Measurements from ENCODE around the gene FHIP1A. TPM values are rescaled to one million over a fixed set of nuclear protein-coding genes. Genes with fewer than 3 reads are reported as not detected.
A peak's percentile ranks its signal among the peaks of the same experiment; 100 is the strongest.

FHIP1A gene
- total and polyA plus RNA-seq, 7 donors, result 0.51 to 46.7 (median 37.7) TPM

- no peak for DNase-seq
- H3K4me1 ChIP-seq, result peaks cover 43% of the 10 kb centered on the region
- TF ChIP-seq, protein P1, sequence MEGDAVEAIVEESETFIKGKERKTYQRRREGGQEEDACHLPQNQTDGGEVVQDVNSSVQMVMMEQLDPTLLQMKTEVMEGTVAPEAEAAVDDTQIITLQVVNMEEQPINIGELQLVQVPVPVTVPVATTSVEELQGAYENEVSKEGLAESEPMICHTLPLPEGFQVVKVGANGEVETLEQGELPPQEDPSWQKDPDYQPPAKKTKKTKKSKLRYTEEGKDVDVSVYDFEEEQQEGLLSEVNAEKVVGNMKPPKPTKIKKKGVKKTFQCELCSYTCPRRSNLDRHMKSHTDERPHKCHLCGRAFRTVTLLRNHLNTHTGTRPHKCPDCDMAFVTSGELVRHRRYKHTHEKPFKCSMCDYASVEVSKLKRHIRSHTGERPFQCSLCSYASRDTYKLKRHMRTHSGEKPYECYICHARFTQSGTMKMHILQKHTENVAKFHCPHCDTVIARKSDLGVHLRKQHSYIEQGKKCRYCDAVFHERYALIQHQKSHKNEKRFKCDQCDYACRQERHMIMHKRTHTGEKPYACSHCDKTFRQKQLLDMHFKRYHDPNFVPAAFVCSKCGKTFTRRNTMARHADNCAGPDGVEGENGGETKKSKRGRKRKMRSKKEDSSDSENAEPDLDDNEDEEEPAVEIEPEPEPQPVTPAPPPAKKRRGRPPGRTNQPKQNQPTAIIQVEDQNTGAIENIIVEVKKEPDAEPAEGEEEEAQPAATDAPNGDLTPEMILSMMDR (IDR thresholded peaks at IDR 0.05), result peak; percentile 18
- intact Hi-C loops (cut with DNase I), result loop anchor here in 1 of 2 donors (10.0 kb wide), 1 partner anchor 90 kb away; no protein-coding TSS in a partner anchor
- ATAC-seq, result peak; percentile 78 to 93 (median 90)
- H3K27me3 ChIP-seq (ENCODE audit: insufficient read depth in 3 of 3, low read length in 2 of 3), result no peaks in the 10 kb centered on the region
- 67 to 75% (median 68%) methylated on average over 1 of the region's 1 CpG for WGBS, 3 donors
- no peaks in the 10 kb centered on the region for H3K9me3 ChIP-seq
- H3K27ac ChIP-seq, result peak overlapping the region; percentile 69
- no peak overlapping the region for H3K4me3 ChIP-seq
- no peaks in the 10 kb centered on the region for H3K36me3 ChIP-seq (ENCODE audit: insufficient read depth in 1 of 2, low read depth in 1 of 2)
Observed at GRCh38 chr4:151455212-151455611, 46.2 kb downstream of the FHIP1A start.

DNA sequence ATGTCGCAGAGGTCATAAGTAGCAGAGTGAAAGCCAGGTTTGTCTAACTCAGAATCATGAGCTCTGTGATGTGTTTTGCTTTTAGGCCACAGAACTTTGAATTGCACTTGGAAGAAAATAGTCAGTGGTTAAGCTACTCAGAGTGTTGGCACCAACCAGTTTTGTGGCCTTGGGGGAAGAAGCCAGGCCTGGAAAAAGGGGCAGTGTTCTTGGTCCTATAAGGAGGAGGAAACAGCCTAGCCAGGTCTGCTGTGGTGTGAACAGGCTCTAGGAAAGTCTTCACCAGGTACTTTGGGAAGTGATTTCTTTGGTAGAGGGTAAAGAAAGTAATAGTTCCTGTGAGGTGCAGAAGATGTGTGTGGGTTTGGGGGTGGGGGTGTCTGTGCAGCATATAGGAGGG lies 49.2 kb downstream of the FHIP1A start:
- Histone ChIP-seq H3K27me3 (ENCODE audit: insufficient read depth in 3 of 3, low read length in 2 of 3) (no peaks in the 10 kb centered on the region), H3K27ac (peak overlapping the region; percentile 52), H3K4me3 (no peak overlapping the region), H3K9me3 (no peaks in the 10 kb centered on the region), H3K36me3 (ENCODE audit: insufficient read depth in 1 of 2, low read depth in 1 of 2) (no peaks in the 10 kb centered on the region), H3K4me1 (peaks cover 58% of the 10 kb centered on the region)
- TF ChIP-seq, protein P1 (IDR thresholded peaks at IDR 0.05), result no peak
- DNase-seq (no peak), ATAC-seq (peak in 1 of 4 donors; percentile 11)
- 90 to 96% (median 94%) methylated on average over 1 of the region's 1 CpG for WGBS, 3 donors
- intact Hi-C loops (cut with DNase I), result loop anchor here in 1 of 2 donors (10.0 kb wide), 1 partner anchor 93 kb away; no protein-coding TSS in a partner anchor

Other genes with a start within 250 kb of the FHIP1A start
- gene PRSS48, start 132.0 kb upstream of the FHIP1A start, total RNA-seq, result not detected
- gene PRSS48, start 132.0 kb upstream of the FHIP1A start, polyA plus RNA-seq, result not detected
- gene SH3D19, start 83.6 kb upstream of the FHIP1A start, total RNA-seq, result 10 to 100 TPM; 26.9 to 59.0 (median 32.4) TPM
- 10 to 100 TPM in 2 of 3 donors, 1 to 10 TPM in 1; 7.0 to 15.9 (median 13.4) TPM for gene SH3D19, start 83.6 kb upstream of the FHIP1A start, polyA plus RNA-seq

Measured in psoas muscle (tissue), 8 donors.